ENCODE measurements around the gene MZF1.

MZF1 gene

DNA sequence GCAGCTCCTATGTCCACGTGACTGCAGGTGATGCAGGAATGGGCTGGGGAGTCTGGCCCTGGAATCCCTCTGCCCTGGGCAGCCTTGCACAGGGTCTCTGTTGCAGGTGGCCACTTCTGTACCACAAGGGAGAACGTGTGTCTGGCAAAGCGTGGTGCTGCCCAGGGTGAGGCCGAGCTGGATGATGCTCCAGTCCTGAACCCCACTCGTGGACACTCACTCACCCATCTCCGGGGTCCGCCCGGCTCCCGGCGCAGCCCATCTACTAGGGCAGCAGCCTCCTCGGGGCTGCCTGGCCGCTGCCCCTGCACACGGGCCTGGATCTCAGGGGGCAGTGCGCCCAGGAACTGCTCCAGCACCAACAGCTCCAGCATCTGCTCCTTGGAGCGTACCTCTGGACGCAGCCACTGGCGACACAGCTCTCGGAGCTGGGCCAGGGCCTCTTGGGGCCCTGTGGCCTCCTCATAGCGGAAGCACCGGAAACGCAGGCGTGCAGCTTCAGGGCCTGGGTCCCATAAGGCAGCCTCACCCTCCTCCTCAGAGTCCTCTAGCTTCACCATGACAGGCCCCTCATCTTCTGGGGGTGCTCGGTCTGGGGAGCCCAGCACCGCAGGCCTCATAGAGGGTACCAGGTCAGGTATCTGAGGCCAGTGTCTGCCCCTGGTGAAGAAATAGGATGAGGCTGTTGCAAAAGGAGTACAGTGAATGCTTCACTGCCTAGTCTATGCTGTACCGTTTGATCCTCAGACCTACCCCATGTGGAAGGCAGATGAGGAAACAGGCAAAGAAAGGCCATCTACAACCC, 2.2 kb downstream of the MZF1 start:
- no peak for DNase-seq (ENCODE audit: extremely low read depth in 1 of 2, low read depth in 1 of 2)

DNA sequence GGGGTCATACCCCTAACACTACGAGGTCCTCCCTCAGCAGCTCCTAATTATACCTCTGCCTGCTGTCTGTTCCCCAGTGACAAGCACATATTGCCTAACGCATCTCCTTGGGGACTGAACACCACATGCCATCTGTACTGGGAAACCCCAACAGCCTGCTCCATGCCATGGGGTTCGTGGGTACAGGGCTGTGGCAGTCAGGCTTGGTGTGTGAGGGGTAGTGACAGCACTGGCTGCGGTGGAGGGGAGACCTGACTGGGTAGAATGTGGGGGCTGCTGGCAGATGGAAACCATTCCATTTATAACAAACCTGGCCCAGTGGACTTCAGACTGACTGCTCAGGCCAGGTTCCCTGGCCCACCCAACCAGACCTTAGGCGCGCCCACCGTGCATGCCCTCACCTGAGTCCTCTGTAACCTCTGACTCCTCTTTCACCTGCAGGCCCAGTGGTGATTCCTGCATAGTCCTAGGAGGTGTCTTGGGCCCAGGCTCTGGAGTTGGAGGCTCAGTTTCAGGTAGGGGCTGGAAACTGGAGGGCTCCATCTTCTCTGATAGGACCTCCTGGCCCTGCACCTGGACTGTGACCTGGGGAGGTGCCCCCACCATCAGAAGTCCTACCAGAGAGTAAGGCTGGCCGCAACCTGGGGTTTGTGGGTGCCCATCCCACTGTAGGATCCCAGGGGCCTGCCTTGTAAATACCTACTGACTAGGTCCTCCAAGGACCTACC, 3.0 kb downstream of the MZF1 start:
- no peak for DNase-seq (ENCODE audit: extremely low read depth in 1 of 2, low read depth in 1 of 2)

DNA sequence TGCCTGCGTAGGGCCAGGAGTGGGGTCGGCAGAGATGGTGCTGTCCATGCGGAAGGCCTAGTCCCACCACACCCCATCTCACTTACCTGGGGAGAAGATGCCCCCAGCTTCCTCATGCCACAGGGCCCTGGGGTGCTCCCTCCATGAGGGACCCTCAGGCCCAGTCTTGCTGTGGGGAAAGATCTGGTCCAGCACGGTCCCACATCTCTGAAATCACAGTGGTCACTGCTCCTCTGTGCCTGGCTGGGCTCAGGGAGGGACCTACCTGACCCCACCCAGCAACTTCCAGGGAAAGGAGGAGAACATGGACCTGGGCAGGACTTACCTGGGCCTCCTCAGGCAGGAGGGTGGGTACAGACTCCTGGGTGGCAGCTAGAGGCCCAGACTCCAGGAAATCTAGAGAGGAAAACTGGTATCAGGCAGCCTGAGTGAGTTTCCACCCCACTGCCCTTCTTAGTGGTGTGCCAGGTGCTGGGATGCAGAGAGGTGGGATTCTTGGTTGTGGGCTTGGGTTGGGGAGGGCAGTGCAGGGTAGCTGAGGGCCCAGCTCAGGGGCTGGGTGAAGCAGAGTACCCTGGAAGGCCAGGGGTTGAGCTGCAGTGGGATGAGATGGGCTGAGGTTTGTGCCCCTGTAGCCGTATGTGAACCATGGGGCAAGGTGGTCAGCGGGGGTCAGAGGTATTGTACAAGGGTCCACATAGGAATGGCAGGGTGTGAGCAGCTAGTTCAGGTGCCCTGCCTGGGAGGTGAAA, 3.8 kb downstream of the MZF1 start:
- no peak for DNase-seq (ENCODE audit: extremely low read depth in 1 of 2, low read depth in 1 of 2)

DNA sequence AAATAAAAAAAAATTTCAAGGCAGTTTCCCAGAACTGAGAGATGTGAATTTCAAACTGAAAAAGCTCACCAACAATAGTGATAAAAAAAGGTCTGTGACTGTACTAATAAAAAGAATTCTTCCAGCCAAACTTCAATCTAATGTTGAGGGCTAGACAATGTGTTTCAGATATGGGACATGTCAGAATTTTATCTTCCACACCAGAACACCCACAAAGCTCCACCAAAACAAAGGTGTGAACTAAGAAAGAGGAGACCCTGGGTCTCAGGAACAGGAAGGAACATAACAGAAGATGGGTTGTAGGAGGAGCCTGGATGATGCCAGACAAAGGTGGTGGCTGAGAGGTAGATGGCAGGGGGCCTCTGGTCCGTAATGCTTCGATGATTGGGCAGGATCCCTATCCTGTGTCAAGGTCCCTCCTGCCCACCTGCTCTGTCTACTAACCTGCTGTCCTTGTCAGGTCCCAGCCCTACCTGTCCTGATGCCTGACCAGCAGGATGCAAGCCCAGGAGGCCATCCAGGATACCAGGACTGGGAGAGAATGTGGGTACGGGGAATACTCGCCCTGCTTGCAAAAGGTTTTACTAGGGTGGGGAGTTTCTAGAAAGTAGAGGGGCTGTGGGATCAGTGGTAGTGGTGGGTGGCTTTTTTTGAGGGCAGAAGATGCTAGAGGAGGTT, 4.5 kb downstream of the MZF1 start:
- DNase-seq (ENCODE audit: extremely low read depth in 1 of 2, low read depth in 1 of 2) = no peak

DNA sequence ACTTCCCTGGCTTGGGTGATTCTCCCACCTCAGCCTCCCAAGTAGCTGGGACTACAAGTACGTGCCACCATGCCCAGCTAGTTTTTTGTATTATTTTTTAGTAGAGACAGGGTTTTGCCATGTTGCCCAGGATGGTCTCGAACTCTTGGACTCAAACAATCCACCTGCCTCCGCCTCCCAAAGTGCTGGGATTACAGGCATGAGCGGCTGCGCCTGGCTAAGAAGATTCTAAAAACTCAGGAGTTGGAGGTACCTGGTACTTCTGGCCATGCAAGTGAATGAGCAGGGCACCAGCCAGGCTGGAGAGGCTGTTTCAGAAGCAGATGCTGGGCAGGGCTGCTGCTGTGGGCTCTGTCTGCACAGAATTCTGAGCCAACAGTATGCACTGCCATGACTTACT, 6.1 kb downstream of the MZF1 start:
- no peak for DNase-seq (ENCODE audit: extremely low read depth in 1 of 2, low read depth in 1 of 2)

DNA sequence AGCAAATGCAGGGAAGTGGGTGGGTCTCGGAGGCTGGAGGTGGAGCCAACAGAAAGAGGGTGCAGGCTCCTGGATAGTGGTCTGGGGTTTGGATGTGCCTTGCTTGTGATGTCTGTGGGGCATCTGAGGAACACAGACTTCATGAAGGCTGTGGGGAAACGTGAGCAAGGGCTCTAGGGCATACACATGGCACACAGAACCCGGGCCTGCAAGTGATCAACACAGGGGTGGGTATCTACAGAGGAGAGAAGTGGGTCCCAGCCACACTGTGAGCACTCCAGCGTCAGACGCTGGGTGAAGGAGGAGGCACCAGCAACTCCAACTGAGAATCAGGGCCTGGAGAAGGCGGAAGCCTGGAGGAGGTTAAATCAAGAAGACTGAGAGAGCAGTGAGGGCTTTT, 9.3 kb downstream of the MZF1 start:
- no peak for DNase-seq (ENCODE audit: extremely low read depth in 1 of 2, low read depth in 1 of 2)

DNA sequence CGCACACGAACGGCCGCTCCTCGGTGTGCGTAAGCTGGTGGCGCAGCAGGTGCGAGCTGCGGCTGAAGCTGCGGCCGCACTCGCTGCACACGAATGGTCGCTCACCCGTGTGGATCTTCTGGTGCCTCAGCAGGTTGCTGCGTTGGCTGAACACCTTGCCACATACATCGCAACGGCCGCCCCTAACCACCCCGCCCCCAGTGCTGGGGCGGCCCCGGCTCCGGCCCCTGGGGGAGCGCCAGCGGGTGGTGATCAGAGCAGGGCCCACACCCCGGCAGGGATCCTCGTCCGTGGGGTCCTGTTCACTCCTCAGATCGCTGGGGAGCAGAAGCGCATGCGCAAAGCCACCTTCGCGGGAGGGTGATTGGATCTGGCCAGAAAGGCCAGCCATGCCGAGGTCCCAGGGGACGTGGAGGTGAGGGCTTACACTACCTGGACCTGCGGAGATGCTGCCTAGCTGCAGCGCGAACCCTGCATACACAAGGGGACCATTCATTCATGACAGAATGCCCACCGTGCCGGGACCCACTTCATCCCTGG, 10.0 kb downstream of the MZF1 start:
- DNase-seq (ENCODE audit: extremely low read depth in 1 of 2, low read depth in 1 of 2) = no peak

DNA sequence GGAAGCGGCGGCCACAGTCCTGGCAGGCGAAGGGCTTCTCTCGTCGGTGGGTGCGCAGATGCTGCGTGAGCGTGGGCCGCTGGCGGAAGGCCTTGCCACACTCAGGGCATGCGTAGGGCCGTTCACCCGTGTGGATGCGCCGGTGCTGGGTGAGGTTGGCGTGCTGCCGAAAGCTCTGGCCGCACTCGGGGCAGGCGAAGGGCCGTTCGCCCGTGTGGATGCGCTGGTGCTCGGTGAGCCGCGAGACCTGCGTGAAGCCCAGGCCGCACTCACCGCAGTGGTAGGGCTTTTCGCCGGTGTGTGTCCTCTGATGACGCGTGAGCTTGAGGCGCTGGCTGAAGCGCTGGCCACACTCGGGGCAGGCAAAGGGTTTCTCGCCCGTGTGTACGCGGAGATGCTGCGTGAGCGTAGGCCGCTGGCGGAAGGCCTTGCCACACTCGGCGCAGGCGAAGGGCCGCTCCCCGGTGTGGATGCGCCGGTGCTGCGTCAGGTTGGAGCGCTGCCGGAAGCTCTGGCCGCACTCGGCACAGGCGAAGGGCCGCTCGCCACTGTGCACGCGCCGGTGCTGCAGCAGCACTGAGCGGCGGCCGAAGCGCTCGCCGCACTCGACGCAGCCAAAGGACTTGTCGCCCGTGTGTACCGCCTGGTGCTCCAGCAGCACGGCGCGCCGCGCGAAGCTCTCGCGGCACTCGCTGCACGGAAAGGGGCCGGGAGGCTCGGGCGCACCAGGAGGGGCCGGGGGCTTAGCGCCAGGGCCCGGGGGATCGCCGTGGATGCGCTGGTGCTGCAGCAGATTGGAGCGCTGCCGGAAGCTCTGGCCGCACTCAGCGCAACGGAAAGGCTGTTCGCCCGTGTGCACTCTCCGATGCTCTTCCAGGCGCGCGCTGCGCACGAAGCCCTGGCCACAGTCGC, 10.8 kb downstream of the MZF1 start:
- no peak for DNase-seq (ENCODE audit: extremely low read depth in 1 of 2, low read depth in 1 of 2)

DNA sequence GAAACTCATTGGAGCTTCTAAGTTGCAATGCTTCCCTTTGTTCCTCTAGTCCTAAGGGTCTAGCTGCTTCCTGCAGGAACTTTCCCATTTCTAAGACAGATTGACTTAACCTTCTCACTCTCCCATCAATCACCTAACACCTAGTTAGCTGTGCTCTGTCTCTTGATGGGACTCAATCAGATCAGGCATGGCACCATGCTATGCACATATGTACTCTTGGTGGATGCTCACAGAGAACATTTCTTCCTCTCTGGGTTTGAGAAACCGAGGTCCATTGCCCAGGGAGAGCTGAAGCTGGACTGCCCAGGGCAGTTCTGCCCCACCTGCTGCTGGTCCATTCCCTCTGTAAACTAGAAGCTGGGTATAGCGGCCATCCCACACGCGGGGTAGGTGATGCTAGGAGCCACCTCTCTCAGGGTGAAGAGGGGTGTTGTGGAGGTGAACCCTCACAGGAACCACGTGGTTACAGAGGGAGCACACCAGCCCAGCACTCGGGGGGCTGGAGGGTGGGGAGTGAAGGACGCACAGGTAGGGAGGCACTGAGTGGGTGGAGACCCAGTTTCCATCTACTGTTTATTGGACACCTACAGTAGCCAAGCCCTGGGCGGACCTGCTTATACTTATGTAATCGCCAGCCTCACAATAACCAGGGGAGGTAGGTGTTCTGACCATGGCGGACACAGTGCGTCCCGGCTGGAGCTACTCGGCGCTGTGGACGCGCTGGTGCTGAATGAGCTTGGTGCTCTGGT, 11.6 kb downstream of the MZF1 start:
- DNase-seq (ENCODE audit: extremely low read depth in 1 of 2, low read depth in 1 of 2) = no peak

DNA sequence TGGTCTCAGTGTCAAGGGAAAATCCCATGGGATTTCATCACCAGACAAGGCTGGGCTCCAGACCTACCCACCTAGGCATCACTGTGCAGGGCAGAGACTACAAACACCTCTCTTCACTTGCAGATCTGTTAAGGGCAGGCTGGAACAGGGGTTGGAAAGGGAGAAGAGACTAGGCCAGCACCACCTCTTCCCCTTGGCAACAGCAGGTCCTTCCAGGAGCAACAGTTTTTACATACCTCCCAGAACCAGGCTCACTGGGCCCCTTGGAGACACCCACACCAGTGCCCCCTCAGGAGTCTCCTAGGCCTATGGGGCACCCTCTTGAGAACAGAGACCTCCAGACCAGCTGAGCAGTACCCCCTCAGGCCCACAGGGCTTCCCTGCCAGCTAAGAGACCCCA, 12.2 kb downstream of the MZF1 start:
- DNase-seq (ENCODE audit: extremely low read depth in 1 of 2, low read depth in 1 of 2) = no peak

DNA sequence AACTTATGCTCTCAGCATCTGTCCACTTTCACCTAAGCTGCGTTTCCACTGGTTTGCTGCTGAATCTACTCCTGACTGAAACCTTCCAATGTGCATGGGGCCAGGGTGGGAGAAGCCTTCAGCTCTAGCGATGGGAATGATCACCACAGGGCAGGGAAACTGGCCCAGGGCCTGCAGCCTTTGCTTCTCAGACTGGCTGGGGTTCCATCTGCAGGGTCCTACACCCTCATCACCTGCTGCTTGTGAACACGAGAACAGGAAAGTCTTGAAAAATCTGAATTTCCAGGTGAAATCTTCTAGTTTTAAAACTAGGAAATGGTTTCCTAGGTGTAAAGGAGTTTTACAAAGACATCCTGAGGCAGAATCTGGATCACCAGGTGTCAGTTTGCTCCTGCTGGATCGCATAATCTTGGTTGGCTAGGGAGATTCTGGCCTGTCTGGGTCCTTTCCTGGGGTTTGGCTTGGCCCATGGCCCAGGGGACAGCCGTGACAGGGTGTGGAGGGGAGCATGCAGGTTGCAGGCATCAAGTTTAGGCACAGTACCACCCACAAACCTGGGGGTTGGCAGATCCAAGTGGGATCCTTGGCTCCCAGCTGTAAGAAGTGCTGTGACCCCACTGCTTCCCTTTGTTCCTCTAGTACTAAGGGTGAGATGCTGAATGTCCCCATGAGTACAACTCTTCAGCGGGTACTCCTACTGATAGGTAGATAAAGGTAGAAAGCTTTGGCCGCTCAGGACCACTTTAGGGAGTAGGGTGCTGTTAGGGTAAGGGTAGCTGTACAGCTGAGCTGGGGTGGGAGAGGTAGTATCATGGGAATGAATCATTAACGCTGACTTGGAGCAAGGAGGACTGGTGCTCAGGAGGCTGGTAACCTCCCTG, 12.9 kb downstream of the MZF1 start:
- DNase-seq (ENCODE audit: extremely low read depth in 1 of 2, low read depth in 1 of 2) = no peak

DNA sequence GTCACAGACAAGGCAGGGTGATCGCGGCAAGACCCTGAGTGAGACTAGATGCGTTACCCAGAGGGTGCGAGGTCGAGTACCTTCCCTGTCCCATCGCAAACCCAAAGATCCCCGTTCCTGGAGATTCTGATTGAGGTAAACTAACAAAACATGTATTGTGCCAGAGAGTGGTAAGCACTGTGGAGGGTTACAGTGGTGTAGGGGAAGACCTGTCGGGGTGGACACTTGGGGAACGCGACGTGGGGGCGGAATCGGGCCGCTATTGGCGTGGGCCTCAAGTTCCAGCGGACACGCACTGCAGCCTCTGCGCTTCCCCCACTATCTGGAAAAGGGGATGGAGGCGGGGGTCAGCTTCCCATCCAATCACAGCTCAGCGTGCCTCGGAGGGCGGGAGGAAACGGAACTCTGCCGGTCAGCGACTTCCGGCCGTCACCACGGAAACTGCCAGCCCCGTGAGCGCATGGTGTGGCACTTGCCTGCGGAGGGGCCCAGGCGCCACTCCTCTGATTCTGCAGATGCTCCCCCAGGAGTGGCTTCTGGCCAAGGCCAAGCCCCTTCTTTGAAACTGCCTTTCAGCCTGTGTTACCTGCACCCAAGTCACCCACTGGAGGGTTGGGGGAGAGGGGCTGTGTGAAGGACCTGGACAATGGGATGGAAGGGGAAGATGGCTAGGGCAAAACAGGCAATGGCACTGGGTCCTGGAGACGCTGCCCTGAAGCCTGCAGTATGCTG, 13.7 kb downstream of the MZF1 start:
- peak in 1 of 2 donors; percentile 46 for DNase-seq (ENCODE audit: extremely low read depth in 1 of 2, low read depth in 1 of 2)

DNA sequence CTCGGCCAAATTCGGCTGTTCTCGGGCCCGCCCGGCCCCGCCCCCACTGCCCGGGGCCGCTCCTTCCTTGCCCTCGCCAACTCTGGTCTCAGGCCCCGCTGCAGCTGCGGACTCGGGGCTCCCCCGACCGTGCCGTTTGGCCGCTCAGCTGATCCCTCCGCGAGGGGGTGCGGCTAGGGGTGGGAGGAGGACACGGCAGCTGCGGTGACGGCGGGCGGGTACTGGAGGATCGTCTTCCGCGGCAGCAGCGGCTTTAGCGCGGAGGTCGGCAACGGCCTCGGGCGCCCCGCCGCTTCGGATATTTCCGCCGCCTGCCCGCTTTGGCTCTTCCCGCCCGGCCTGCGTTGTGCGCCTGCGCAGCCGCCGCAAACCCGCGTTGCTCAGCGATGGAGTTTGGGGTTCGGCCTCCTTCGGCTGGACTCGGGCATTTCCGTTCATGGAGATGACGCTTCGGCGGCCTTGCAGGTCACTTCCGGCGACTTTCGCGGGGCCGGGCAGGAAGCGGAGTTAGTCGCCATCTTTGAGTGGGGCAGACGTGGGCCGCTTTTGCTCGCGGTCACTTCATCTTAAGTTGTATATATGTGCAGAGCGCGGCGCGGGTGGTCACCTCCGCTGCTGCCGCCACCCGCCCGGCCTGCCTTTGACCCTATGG, 14.4 kb downstream of the MZF1 start:
- DNase-seq (ENCODE audit: extremely low read depth in 1 of 2, low read depth in 1 of 2) = peak; percentile 99 to 100

DNA sequence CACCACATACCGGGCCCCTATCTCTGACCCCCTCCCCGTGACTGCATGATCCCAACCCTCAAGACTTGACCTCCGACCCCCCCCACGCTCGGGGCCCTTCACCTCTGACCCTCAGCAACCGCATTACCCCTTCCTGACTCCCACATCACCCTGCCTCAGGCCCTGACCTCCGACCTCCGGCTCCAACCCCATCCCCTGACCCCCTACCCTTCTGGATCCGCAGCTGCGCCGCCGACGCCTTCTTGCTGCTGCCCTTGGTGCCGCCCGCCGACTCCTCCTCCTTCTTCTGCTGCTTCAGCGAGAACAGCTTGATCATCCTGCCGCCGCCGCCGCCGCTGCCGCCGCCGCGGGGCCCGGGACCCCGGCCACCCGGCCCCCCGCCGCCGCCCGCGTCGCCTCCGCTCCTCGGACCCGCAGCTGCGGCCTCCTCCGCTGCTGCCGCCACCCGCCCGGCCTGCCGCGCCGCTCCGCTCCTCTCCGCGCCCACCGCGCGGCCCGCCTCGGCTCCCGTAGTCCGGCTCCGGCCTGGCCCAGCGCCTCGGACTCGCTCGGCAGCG, 15.0 kb downstream of the MZF1 start, which contains the start of gene UBE2M:
Gene UBE2M, minus strand, starts transcription at position 546 of the 557 bp plus-strand sequence. Its CDS starts 230 bp downstream, at position 316.
- DNase-seq (ENCODE audit: extremely low read depth in 1 of 2, low read depth in 1 of 2) = no peak

DNA sequence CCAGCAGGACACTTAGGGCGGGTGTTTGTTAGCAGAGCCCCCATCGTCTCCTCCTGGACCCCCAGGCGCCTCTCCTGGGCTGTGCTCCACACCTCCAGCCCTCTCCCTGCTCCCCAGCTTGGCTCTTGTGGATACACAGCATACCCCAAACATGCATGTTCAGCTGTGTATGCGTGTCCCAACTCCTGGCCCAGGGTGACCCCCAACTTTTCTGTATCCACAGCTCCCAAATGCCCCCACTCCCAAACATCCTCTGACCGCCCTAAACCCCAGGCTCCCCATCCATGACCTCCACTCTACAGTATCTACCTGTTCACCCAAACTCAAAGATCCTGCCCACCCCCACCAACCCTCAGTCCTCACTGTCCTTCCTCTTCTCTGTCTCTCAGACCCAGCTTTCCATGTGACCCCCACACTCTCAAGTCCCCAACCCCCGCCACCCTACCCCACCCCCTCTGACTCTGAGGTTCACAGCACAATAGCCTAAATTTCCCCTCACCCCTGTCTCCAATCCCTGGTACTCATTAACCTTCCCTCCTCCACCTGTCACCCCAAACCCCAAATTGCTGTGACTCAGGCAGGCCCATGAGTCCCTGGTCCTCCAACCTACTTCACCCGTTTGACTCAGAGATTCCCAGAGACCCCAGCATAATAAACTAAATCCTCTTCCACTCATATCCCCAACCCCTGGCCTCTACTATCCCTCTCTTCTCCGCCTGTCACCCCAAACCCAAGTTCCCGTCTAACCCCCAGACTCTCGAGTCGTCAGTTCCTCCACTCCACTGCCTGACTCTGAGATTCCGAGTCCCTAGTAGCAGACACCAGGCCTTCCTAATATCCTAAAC, 15.7 kb downstream of the MZF1 start:
- DNase-seq (ENCODE audit: extremely low read depth in 1 of 2, low read depth in 1 of 2) = no peak
